SK-N-SH (cell line): ENCODE results near the gene CCDC127.

Experiments
- CHD2 ChIP-seq: fragments of 150-350 bp; IDR thresholded peaks from 2 replicates; pipeline ENCODE4 v1.6.1; 2018; ENCODE audit warnings: low read length; ENCODE audit not compliant: partially characterized antibody
- EP300 ChIP-seq, 2 experiments: IDR thresholded peaks; 2 replicates each; pipeline versions ENCODE4 v1.4.0 to v1.6.1; 2012; ENCODE audit warnings: borderline replicate concordance in 1 of 2, low read depth in 1 of 2, low read length in 1 of 2
- FOSL2 ChIP-seq: IDR thresholded peaks from 2 replicates; pipeline ENCODE4 v1.4.0; 2012; ENCODE audit warnings: low read depth, mild to moderate bottlenecking, moderate library complexity, borderline replicate concordance
- FOXM1 ChIP-seq: IDR thresholded peaks from 2 replicates; pipeline ENCODE4 v1.4.0; 2012; ENCODE audit warnings: low read depth, mild to moderate bottlenecking
- GABPA ChIP-seq: IDR thresholded peaks from 2 replicates; pipeline ENCODE4 v1.4.0; 2012; ENCODE audit warnings: low read depth, mild to moderate bottlenecking
- MXI1 ChIP-seq: IDR thresholded peaks from 2 replicates; pipeline ENCODE4 v1.6.1; 2012; ENCODE audit warnings: mild to moderate bottlenecking, low read depth, low read length, improper control_type of control experiment
- NRF1 ChIP-seq: IDR thresholded peaks from 2 replicates; pipeline ENCODE4 v1.6.1; 2012; ENCODE audit warnings: low read depth, mild to moderate bottlenecking, low read length
- POLR2AphosphoS5 ChIP-seq: IDR thresholded peaks from 2 replicates; pipeline ENCODE4 v1.6.1; 2012; ENCODE audit warnings: low read depth, low read length
- RAD21 ChIP-seq: IDR thresholded peaks from 2 replicates; pipeline ENCODE4 v1.6.1; 2012; ENCODE audit warnings: mild to moderate bottlenecking, low read length
- TF ChIP-seq, protein P1 (sequence below): fragments of 200-600 bp; sonication (generic); IDR thresholded peaks from 2 replicates; pipeline ENCODE4 v1.6.1; 2017; ENCODE audit warnings: antibody characterized with exemption, mild to moderate bottlenecking, moderate library complexity
- TF ChIP-seq, protein P2 (sequence below): IDR thresholded peaks from 2 replicates; pipeline ENCODE4 v1.4.0; 2012; ENCODE audit warnings: low read depth, borderline replicate concordance
- TF ChIP-seq, protein P3 (sequence below): IDR thresholded peaks from 2 replicates; pipeline ENCODE4 v1.6.1; 2012; ENCODE audit warnings: mild to moderate bottlenecking, low read depth, low read length, moderate library complexity
- TF ChIP-seq, protein P4 (sequence below): IDR thresholded peaks from 2 replicates; pipeline ENCODE4 v1.4.0; 2012; ENCODE audit warnings: low read depth, borderline replicate concordance

DNA sequence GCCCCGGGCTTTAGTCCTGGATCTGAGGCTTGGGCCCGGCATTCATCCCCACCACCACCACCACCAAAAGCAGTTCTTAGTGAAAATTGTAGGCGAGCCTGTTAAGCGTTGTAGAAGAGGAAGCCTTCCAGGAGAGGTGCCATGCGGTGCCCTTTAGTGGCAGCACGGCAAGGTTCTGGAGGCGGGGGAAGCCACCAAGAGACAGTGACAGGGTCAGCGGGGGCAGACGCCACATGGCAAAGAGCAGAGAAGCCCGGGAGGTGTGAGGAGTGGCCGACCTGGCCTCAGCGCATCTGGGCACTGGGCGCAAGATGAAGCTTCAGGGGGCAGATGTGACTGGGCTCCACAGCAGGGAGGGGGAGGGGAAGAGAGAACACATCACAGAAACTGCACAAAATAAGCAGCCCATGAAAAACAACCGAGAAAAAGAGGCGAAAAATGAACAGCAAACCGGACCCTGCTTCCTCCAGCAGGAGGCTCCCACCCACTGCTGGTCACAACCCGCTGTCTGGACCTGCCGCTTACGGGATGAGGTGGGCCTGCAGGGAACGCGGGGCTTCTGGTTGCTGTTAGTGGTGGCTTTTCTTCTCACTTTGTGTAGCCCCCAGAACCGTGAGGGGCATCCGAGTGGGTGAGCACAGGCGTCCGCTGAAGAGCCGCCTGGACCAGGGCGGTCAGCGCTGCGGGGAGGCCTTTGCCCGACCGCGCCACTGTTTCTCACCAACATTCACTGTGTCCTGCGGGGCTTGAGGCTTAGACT is 22.4 kb downstream of the CCDC127 start:
- TF ChIP-seq NRF1 (no peak), FOSL2 (no peak), POLR2AphosphoS5 (no peak), CHD2 (no peak), RAD21 (no peak), EP300 (IDR thresholded peaks at IDR 0.05; ENCODE audit: borderline replicate concordance in 1 of 2, low read depth in 1 of 2, low read length in 1 of 2) (no peak), FOXM1 (no peak), GABPA (no peak), MXI1 (no peak)
- TF ChIP-seq, protein P1, sequence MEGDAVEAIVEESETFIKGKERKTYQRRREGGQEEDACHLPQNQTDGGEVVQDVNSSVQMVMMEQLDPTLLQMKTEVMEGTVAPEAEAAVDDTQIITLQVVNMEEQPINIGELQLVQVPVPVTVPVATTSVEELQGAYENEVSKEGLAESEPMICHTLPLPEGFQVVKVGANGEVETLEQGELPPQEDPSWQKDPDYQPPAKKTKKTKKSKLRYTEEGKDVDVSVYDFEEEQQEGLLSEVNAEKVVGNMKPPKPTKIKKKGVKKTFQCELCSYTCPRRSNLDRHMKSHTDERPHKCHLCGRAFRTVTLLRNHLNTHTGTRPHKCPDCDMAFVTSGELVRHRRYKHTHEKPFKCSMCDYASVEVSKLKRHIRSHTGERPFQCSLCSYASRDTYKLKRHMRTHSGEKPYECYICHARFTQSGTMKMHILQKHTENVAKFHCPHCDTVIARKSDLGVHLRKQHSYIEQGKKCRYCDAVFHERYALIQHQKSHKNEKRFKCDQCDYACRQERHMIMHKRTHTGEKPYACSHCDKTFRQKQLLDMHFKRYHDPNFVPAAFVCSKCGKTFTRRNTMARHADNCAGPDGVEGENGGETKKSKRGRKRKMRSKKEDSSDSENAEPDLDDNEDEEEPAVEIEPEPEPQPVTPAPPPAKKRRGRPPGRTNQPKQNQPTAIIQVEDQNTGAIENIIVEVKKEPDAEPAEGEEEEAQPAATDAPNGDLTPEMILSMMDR: no peak
- TF ChIP-seq, protein P2, sequence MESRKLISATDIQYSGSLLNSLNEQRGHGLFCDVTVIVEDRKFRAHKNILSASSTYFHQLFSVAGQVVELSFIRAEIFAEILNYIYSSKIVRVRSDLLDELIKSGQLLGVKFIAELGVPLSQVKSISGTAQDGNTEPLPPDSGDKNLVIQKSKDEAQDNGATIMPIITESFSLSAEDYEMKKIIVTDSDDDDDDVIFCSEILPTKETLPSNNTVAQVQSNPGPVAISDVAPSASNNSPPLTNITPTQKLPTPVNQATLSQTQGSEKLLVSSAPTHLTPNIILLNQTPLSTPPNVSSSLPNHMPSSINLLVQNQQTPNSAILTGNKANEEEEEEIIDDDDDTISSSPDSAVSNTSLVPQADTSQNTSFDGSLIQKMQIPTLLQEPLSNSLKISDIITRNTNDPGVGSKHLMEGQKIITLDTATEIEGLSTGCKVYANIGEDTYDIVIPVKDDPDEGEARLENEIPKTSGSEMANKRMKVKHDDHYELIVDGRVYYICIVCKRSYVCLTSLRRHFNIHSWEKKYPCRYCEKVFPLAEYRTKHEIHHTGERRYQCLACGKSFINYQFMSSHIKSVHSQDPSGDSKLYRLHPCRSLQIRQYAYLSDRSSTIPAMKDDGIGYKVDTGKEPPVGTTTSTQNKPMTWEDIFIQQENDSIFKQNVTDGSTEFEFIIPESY: no peak
- TF ChIP-seq, protein P3, sequence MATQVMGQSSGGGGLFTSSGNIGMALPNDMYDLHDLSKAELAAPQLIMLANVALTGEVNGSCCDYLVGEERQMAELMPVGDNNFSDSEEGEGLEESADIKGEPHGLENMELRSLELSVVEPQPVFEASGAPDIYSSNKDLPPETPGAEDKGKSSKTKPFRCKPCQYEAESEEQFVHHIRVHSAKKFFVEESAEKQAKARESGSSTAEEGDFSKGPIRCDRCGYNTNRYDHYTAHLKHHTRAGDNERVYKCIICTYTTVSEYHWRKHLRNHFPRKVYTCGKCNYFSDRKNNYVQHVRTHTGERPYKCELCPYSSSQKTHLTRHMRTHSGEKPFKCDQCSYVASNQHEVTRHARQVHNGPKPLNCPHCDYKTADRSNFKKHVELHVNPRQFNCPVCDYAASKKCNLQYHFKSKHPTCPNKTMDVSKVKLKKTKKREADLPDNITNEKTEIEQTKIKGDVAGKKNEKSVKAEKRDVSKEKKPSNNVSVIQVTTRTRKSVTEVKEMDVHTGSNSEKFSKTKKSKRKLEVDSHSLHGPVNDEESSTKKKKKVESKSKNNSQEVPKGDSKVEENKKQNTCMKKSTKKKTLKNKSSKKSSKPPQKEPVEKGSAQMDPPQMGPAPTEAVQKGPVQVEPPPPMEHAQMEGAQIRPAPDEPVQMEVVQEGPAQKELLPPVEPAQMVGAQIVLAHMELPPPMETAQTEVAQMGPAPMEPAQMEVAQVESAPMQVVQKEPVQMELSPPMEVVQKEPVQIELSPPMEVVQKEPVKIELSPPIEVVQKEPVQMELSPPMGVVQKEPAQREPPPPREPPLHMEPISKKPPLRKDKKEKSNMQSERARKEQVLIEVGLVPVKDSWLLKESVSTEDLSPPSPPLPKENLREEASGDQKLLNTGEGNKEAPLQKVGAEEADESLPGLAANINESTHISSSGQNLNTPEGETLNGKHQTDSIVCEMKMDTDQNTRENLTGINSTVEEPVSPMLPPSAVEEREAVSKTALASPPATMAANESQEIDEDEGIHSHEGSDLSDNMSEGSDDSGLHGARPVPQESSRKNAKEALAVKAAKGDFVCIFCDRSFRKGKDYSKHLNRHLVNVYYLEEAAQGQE: no peak
- TF ChIP-seq, protein P4, sequence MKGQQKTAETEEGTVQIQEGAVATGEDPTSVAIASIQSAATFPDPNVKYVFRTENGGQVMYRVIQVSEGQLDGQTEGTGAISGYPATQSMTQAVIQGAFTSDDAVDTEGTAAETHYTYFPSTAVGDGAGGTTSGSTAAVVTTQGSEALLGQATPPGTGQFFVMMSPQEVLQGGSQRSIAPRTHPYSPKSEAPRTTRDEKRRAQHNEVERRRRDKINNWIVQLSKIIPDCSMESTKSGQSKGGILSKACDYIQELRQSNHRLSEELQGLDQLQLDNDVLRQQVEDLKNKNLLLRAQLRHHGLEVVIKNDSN: no peak
